OCI-LY7 (cell line): ENCODE measurements around the gene ISG20L2. TPM values are rescaled to one million over a fixed set of nuclear protein-coding genes. Genes with fewer than 3 reads are reported as not detected.

Experiments used
- BruUV-seq: library from RNA; stranded (reverse); fragments of 400-500 nt; replicated peaks from 2 replicates; lab custom pipeline; 2021; lab: Mats Ljungman, UMichigan
- CTCF ChIA-PET: fragments of 300-600 bp; sonication (Branson Sonifier 250); formaldehyde crosslinking; loops from one replicate; lab custom pipeline; 2022; ENCODE audit warnings: antibody characterized with exemption; ENCODE audit not compliant: unreplicated experiment; lab: Charles Lee
- POLR2A ChIA-PET: fragments of 300-600 bp; sonication (Branson Sonifier 250); formaldehyde crosslinking; loops from one replicate; lab custom pipeline; 2022; ENCODE audit warnings: antibody characterized with exemption; lab: Charles Lee
- DNase-seq: peaks from one replicate; pipeline ENCODE4 v3.0.0-alpha.2; 2015; ENCODE audit warnings: low spot score
- H2AFZ ChIP-seq: fragments of 200-600 bp; sonication (generic), shearing (Covaris generic); 2 replicates; pipeline ENCODE4 v1.6.1; 2014; ENCODE audit warnings: mild to moderate bottlenecking, antibody characterized with exemption, low read length, moderate library complexity
- H3K27ac ChIP-seq: fragments of 200-600 bp; sonication (generic); 2 replicates; pipeline ENCODE4 v1.5.1; 2014; ENCODE audit warnings: mixed run types, low read depth, mild to moderate bottlenecking, moderate library complexity, low read length, inconsistent platforms; ENCODE audit not compliant: poor library complexity, severe bottlenecking
- H3K36me3 ChIP-seq: fragments of 200-600 bp; sonication (generic); 2 replicates; pipeline ENCODE4 v1.6.1; 2014; ENCODE audit warnings: mild to moderate bottlenecking, antibody characterized with exemption, low read length, moderate library complexity, mixed read lengths; ENCODE audit not compliant: insufficient read depth
- H3K4me1 ChIP-seq: fragments of 200-600 bp; sonication (generic); 2 replicates; pipeline ENCODE4 v1.5.1; 2014; ENCODE audit warnings: mild to moderate bottlenecking, low read length; ENCODE audit not compliant: insufficient read depth, poor library complexity, severe bottlenecking
- H3K4me2 ChIP-seq: fragments of 200-600 bp; sonication (generic); 2 replicates; pipeline ENCODE4 v1.6.1; 2014; ENCODE audit warnings: mild to moderate bottlenecking, low read length
- H3K4me3 ChIP-seq: fragments of 200-600 bp; sonication (generic); 2 replicates; pipeline ENCODE4 v1.5.1; 2014; ENCODE audit warnings: mild to moderate bottlenecking, low read depth, low read length; ENCODE audit not compliant: poor library complexity, severe bottlenecking
- H3K79me2 ChIP-seq: fragments of 200-600 bp; sonication (generic); 2 replicates; pipeline ENCODE4 v1.6.1; 2016; ENCODE audit warnings: low read depth, mild to moderate bottlenecking, low read length, moderate library complexity, mixed read lengths; ENCODE audit not compliant: insufficient read depth
- H3K9me2 ChIP-seq: fragments of 200-600 bp; sonication (generic); 2 replicates; pipeline ENCODE4 v1.6.1; 2016; ENCODE audit warnings: mild to moderate bottlenecking, low read length, mixed read lengths; ENCODE audit not compliant: insufficient read depth
- H3K9me3 ChIP-seq: fragments of 200-600 bp; sonication (generic); 2 replicates; pipeline ENCODE4 v1.6.1; 2014; ENCODE audit warnings: mild to moderate bottlenecking, mixed run types, low read length, mixed read lengths
- H4K20me1 ChIP-seq: fragments of 200-600 bp; sonication (generic); 2 replicates; pipeline ENCODE4 v1.6.1; 2014; ENCODE audit warnings: mild to moderate bottlenecking, antibody characterized with exemption, low read length, moderate library complexity, mixed read lengths; ENCODE audit not compliant: insufficient read depth
- EZH2phosphoT487 ChIP-seq: fragments of 200-600 bp; sonication (generic); IDR thresholded peaks from 2 replicates; pipeline ENCODE4 v1.6.1; 2018; ENCODE audit warnings: low read depth, borderline replicate concordance, mild to moderate bottlenecking, mixed run types, antibody characterized with exemption, low read length, moderate library complexity, mixed read lengths
- intact Hi-C: fragments of 100-400 bp; cut with micrococcal nuclease; formaldehyde crosslinking; loops from one replicate; pipeline ENCODE4 v1.10.0; 2022; ENCODE audit not compliant: unreplicated experiment
- total RNA-seq, 2 experiments: library from RNA; depleted of rRNA in 1 of 2; stranded (reverse); fragments of >200 nt in 1 of 2; shearing (Covaris generic) in 1 of 2; gene quantifications; 2 replicates each; pipeline ENCODE4 v1.2.3, GENCODE V29; 2014 to 2022
- TF ChIP-seq, protein P1 (sequence below): fragments of 200-600 bp; sonication (generic); conservative IDR thresholded peaks from 2 replicates; pipeline ENCODE4 v1.5.1; 2014; ENCODE audit warnings: mild to moderate bottlenecking, antibody characterized with exemption, low read length, moderate library complexity, mixed read lengths

Gene ISG20L2
- total RNA-seq, 2 experiments from 2014 or later = 37.9 to 74.1 TPM

DNA sequence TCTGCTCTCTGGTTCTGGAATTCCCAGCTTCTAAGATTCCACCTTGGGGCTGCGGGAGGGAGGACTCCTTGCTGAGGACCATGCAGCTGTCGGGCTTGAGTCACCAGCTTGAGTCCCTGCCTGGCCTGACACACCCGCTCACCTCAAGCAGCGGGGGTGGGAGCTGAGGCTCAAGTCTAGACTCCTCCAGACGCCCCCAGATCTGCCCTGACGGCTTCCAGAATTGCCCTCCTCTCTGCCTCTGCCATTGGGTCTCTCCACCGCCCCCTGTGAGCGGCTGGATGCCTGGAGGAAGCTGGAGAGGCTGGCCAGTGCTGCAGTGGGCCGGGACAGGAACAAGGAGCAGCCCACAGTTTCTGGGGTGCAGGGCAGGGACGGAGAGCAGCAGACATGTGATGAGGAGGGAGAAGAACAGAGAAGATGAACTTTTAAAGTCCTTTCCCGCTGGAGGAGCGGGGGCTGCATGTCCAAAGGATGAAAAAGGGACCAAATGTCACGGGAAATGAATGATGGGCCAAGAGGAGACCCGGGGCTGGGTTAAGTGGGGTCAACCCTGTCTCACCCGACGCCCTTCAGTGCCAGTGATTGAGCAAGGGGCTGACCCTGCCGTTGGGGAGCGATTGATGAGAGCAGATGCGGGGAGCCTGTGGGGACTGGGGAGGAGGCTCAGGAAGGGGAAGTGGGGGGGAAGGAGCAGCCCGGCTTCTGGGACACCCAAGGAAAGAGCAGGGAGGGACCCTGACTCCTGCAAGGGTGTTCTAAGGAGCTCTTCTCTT, 36.7 kb downstream of the ISG20L2 start:
- ChIA-PET CTCF (interaction anchor here (1.0 to 3.2 kb wide), 2 partner anchors 16 to 34 kb away, joined by 3 to 36 read pairs; no protein-coding TSS in a partner anchor), POLR2A (no interaction called here)
- Histone ChIP-seq H2AFZ (no peak overlapping the region), H3K4me2 (no peak overlapping the region), H3K27ac (no peak overlapping the region), H3K79me2 (no peaks in the 10 kb centered on the region), H3K4me3 (no peak overlapping the region), H3K9me2 (no peaks in the 10 kb centered on the region), H3K9me3 (no peaks in the 10 kb centered on the region), H3K4me1 (peaks cover 17% of the 10 kb centered on the region), H3K36me3 (no peaks in the 10 kb centered on the region), H4K20me1 (no peaks in the 10 kb centered on the region)
- TF ChIP-seq, protein P1, sequence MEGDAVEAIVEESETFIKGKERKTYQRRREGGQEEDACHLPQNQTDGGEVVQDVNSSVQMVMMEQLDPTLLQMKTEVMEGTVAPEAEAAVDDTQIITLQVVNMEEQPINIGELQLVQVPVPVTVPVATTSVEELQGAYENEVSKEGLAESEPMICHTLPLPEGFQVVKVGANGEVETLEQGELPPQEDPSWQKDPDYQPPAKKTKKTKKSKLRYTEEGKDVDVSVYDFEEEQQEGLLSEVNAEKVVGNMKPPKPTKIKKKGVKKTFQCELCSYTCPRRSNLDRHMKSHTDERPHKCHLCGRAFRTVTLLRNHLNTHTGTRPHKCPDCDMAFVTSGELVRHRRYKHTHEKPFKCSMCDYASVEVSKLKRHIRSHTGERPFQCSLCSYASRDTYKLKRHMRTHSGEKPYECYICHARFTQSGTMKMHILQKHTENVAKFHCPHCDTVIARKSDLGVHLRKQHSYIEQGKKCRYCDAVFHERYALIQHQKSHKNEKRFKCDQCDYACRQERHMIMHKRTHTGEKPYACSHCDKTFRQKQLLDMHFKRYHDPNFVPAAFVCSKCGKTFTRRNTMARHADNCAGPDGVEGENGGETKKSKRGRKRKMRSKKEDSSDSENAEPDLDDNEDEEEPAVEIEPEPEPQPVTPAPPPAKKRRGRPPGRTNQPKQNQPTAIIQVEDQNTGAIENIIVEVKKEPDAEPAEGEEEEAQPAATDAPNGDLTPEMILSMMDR = no peak
- no peak for TF ChIP-seq EZH2phosphoT487
- DNase-seq = no peak
- intact Hi-C loops = no loop called here
- BruUV-seq = no TSS peak

DNA sequence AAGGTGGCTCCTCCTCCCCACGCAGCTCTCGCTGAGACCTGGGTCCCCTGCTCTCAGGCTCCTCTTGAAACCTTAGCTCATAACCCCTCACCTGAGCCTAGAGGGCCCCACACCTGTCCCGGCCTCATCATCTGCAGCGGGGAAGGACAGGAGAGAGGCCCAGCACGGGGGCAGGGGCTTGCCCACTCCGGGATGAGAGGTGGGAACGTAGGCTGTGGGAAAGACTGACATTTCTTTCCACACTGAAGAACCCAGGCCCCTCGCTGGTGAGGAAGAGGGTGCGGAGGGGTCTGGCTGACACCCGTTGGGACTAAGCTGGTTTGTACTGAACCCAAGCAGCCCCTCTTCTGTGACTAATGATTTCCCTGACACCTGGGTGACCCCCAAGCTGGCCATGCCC, 37.4 kb downstream of the ISG20L2 start:
- Histone ChIP-seq H3K4me3 (no peak overlapping the region), H3K36me3 (no peaks in the 10 kb centered on the region), H3K27ac (no peak overlapping the region), H2AFZ (no peak overlapping the region), H3K4me2 (no peak overlapping the region), H3K9me2 (no peaks in the 10 kb centered on the region), H4K20me1 (no peaks in the 10 kb centered on the region), H3K9me3 (no peaks in the 10 kb centered on the region), H3K4me1 (peaks cover 17% of the 10 kb centered on the region), H3K79me2 (no peaks in the 10 kb centered on the region)
- POLR2A ChIA-PET = no interaction called here
- TF ChIP-seq EZH2phosphoT487 = no peak
- TF ChIP-seq, protein P1 = no peak
- intact Hi-C loops = no loop called here
- BruUV-seq = no TSS peak
- CTCF ChIA-PET = interaction anchor here (1.0 to 3.2 kb wide), 2 partner anchors 17 to 35 kb away, joined by 3 to 36 read pairs; no protein-coding TSS in a partner anchor
- DNase-seq = no peak

DNA sequence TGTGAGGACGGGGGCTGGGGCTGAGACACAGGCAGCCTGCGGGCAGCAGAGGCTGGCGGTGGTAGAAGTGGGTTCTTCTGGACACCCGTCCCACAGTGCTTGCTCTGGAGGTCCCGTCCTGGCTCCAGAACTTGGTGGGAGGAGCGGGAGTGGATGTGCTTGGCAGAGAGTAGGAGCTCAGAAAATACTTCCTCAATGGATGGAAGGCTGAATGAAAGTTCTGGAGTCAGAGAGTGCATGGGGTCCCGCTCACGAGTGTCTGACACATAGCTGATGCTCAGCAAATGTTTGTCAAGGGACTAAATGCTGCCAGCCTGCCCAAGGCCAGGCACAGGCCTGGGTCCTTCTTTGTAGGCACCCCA, 37.9 kb downstream of the ISG20L2 start:
- H3K4me3 ChIP-seq = no peak overlapping the region
- no peaks in the 10 kb centered on the region for H3K9me2 ChIP-seq
- CTCF ChIA-PET = interaction anchor here (1.0 to 3.2 kb wide), 2 partner anchors 18 to 35 kb away, joined by 3 to 36 read pairs; no protein-coding TSS in a partner anchor
- no peak overlapping the region for H2AFZ ChIP-seq
- POLR2A ChIA-PET = no interaction called here
- H3K27ac ChIP-seq = no peak overlapping the region
- no peak for DNase-seq
- H3K79me2 ChIP-seq = no peaks in the 10 kb centered on the region
- no peaks in the 10 kb centered on the region for H3K36me3 ChIP-seq
- intact Hi-C loops = no loop called here
- H4K20me1 ChIP-seq = no peaks in the 10 kb centered on the region
- TF ChIP-seq, protein P1 = no peak
- no peak for TF ChIP-seq EZH2phosphoT487
- no peak overlapping the region for H3K4me2 ChIP-seq
- peaks cover 17% of the 10 kb centered on the region for H3K4me1 ChIP-seq
- BruUV-seq = no TSS peak
- no peaks in the 10 kb centered on the region for H3K9me3 ChIP-seq
